Kidney epithelial cell (primary cell): ENCODE results near the gene SEPTIN10. TPM values are rescaled to one million over a fixed set of nuclear protein-coding genes. Genes with fewer than 3 reads are reported as not detected.

Source experiments
- DNase-seq: peaks from one replicate; pipeline ENCODE4 v3.0.0-alpha.2; 2010; ENCODE audit warnings: low read depth
- H3K27me3 ChIP-seq: 2 replicates; pipeline ENCODE4 v1.6.0; 2011; ENCODE audit warnings: low read length; ENCODE audit not compliant: control insufficient read depth, insufficient read depth
- H3K36me3 ChIP-seq: 2 replicates; pipeline ENCODE4 v1.5.1; 2011; ENCODE audit warnings: low read length; ENCODE audit not compliant: control insufficient read depth, insufficient read depth
- H3K4me3 ChIP-seq: 2 replicates; pipeline ENCODE4 v1.5.1; 2011; ENCODE audit warnings: low read depth, mild to moderate bottlenecking, control low read depth, low read length
- total RNA-seq: library from RNA; depleted of rRNA; stranded (reverse); fragments of >200 nt; gene quantifications from 2 replicates; pipeline ENCODE4 v1.2.3, GENCODE V29; 2015
- TF ChIP-seq, protein P1 (sequence below): IDR thresholded peaks from 2 replicates; pipeline ENCODE4 v1.5.1; 2011; ENCODE audit warnings: mild to moderate bottlenecking, moderate library complexity, low read length, control low read depth, inconsistent platforms; ENCODE audit not compliant: insufficient read depth, poor library complexity, severe bottlenecking

Gene SEPTIN10
- total RNA-seq, 1 donor from 2014 or later, result 43.2 TPM

- H3K4me3 ChIP-seq, result no peak overlapping the region
- H3K27me3 ChIP-seq, result no peaks in the 10 kb centered on the region
- H3K36me3 ChIP-seq, result no peaks in the 10 kb centered on the region
- TF ChIP-seq, protein P1, sequence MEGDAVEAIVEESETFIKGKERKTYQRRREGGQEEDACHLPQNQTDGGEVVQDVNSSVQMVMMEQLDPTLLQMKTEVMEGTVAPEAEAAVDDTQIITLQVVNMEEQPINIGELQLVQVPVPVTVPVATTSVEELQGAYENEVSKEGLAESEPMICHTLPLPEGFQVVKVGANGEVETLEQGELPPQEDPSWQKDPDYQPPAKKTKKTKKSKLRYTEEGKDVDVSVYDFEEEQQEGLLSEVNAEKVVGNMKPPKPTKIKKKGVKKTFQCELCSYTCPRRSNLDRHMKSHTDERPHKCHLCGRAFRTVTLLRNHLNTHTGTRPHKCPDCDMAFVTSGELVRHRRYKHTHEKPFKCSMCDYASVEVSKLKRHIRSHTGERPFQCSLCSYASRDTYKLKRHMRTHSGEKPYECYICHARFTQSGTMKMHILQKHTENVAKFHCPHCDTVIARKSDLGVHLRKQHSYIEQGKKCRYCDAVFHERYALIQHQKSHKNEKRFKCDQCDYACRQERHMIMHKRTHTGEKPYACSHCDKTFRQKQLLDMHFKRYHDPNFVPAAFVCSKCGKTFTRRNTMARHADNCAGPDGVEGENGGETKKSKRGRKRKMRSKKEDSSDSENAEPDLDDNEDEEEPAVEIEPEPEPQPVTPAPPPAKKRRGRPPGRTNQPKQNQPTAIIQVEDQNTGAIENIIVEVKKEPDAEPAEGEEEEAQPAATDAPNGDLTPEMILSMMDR, result no peak
- DNase-seq, result no peak
Observed at GRCh38 chr2:109635426-109636304, 21.9 kb upstream of the SEPTIN10 start.

- no peaks in the 10 kb centered on the region for H3K27me3 ChIP-seq
- H3K36me3 ChIP-seq, result no peaks in the 10 kb centered on the region
- TF ChIP-seq, protein P1, result no peak
- no peak for DNase-seq
- H3K4me3 ChIP-seq, result no peak overlapping the region
Observed at GRCh38 chr2:109633284-109633961, 19.7 kb upstream of the SEPTIN10 start.

DNA sequence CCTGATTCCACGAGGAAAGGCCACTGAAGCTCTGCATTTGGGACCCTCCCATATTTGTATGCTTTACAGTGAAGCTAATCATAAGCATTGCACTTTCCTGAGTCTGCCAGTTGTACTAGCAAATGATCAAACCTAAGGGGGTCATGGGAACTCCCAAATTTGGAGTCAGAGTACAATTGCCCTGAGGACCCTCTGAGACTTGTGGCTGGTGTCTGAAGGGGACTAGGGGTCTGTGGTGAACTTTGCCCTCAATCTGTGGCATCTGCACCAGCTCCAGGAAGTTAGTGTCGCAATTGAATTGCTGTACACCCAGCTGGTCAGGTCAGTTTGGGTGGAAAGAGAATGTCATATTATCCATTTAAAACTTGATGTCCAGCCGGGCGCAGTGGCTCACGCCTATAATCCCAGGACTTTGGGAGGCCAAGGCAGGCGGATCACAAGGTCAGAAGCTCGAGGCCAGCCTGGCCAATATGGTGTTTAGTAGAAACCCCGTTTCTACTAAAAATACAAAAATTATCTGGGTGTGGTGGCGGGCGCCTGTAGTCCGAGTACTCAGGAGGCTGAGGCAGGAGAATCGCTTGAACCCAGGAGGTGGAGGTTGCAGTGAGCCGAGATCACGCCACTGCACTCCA, 18.5 kb upstream of the SEPTIN10 start:
- no peak for DNase-seq
- H3K4me3 ChIP-seq, result no peak overlapping the region
- TF ChIP-seq, protein P1, result no peak
- H3K27me3 ChIP-seq, result no peaks in the 10 kb centered on the region
- H3K36me3 ChIP-seq, result no peaks in the 10 kb centered on the region

- Histone ChIP-seq H3K4me3 (no peak overlapping the region), H3K27me3 (no peaks in the 10 kb centered on the region), H3K36me3 (no peaks in the 10 kb centered on the region)
- TF ChIP-seq, protein P1, result no peak
- no peak for DNase-seq
Observed at GRCh38 chr2:109631741-109632140, 18.0 kb upstream of the SEPTIN10 start.

GRCh38 chr2:109630441-109631430, 17.0 kb upstream of the SEPTIN10 start:
- H3K27me3 ChIP-seq, result no peaks in the 10 kb centered on the region
- H3K36me3 ChIP-seq, result no peaks in the 10 kb centered on the region
- TF ChIP-seq, protein P1, result no peak
- H3K4me3 ChIP-seq, result no peak overlapping the region
- DNase-seq, result no peak
